Neural cell (in vitro differentiated cells): ENCODE data around the gene MEGF11.

Experiments
- EZH2 ChIP-seq: fragments of 200-600, 300-800 bp; shearing (Covaris generic), sonication (generic); IDR thresholded peaks from 2 replicates; pipeline ENCODE4 v1.6.1; 2014; ENCODE audit warnings: antibody characterized with exemption, low read length, borderline replicate concordance, mild to moderate bottlenecking; ENCODE audit not compliant: insufficient read depth, poor library complexity, severe bottlenecking
- POLR2AphosphoS5 ChIP-seq: IDR thresholded peaks from 2 replicates; pipeline ENCODE4 v1.6.1; 2012
- SMC3 ChIP-seq: fragments of 450-650 bp; conservative IDR thresholded peaks from 2 replicates; pipeline ENCODE4 v1.6.1; 2014; ENCODE audit warnings: antibody characterized with exemption, mild to moderate bottlenecking, moderate library complexity; ENCODE audit not compliant: poor library complexity
- TAF1 ChIP-seq: IDR thresholded peaks from 2 replicates; pipeline ENCODE4 v1.6.1; 2012; ENCODE audit warnings: low read depth
- TF ChIP-seq, protein P1 (sequence below): fragments of 450-650 bp; IDR thresholded peaks from 2 replicates; pipeline ENCODE4 v1.5.1; 2014; ENCODE audit warnings: antibody characterized with exemption, mild to moderate bottlenecking, moderate library complexity; ENCODE audit not compliant: poor library complexity, severe bottlenecking
- TF ChIP-seq, protein P2 (sequence below): IDR thresholded peaks from 2 replicates; pipeline ENCODE4 v1.6.1; 2012; ENCODE audit warnings: borderline replicate concordance

DNA sequence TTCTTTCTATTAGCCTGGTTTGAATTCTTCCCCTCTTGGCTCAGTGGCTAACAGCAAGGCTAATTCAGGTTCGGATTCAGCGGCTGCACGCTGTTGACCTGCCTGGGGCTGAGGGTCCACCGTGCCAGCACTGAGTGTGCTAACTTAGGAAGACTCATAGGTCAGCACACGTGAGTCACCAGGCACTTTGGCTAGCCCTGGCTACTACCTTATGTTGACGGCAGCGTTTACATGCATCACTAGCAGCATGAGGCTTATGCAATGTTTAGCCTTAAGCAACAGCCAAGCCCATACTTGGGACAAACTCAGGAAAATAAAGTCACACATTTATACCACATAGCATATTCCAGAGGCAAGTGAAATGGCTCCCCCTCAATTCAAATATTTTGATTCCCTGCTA, 246.6 kb downstream of the MEGF11 start:
- TF ChIP-seq, protein P1, sequence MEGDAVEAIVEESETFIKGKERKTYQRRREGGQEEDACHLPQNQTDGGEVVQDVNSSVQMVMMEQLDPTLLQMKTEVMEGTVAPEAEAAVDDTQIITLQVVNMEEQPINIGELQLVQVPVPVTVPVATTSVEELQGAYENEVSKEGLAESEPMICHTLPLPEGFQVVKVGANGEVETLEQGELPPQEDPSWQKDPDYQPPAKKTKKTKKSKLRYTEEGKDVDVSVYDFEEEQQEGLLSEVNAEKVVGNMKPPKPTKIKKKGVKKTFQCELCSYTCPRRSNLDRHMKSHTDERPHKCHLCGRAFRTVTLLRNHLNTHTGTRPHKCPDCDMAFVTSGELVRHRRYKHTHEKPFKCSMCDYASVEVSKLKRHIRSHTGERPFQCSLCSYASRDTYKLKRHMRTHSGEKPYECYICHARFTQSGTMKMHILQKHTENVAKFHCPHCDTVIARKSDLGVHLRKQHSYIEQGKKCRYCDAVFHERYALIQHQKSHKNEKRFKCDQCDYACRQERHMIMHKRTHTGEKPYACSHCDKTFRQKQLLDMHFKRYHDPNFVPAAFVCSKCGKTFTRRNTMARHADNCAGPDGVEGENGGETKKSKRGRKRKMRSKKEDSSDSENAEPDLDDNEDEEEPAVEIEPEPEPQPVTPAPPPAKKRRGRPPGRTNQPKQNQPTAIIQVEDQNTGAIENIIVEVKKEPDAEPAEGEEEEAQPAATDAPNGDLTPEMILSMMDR: no peak
- TF ChIP-seq POLR2AphosphoS5 (no peak), EZH2 (no peak), TAF1 (no peak), SMC3 (no peak)
- TF ChIP-seq, protein P2, sequence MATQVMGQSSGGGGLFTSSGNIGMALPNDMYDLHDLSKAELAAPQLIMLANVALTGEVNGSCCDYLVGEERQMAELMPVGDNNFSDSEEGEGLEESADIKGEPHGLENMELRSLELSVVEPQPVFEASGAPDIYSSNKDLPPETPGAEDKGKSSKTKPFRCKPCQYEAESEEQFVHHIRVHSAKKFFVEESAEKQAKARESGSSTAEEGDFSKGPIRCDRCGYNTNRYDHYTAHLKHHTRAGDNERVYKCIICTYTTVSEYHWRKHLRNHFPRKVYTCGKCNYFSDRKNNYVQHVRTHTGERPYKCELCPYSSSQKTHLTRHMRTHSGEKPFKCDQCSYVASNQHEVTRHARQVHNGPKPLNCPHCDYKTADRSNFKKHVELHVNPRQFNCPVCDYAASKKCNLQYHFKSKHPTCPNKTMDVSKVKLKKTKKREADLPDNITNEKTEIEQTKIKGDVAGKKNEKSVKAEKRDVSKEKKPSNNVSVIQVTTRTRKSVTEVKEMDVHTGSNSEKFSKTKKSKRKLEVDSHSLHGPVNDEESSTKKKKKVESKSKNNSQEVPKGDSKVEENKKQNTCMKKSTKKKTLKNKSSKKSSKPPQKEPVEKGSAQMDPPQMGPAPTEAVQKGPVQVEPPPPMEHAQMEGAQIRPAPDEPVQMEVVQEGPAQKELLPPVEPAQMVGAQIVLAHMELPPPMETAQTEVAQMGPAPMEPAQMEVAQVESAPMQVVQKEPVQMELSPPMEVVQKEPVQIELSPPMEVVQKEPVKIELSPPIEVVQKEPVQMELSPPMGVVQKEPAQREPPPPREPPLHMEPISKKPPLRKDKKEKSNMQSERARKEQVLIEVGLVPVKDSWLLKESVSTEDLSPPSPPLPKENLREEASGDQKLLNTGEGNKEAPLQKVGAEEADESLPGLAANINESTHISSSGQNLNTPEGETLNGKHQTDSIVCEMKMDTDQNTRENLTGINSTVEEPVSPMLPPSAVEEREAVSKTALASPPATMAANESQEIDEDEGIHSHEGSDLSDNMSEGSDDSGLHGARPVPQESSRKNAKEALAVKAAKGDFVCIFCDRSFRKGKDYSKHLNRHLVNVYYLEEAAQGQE: no peak
